CD14-positive monocyte (primary cell): Measurements from ENCODE around the gene SIGLEC12. TPM values are rescaled to one million over a fixed set of nuclear protein-coding genes. Genes with fewer than 3 reads are reported as not detected.
A peak's percentile ranks its signal among the peaks of the same experiment; 100 is the strongest.

Experiments used
- DNase-seq, 3 donors: peaks; one replicate each; pipeline ENCODE4 v3.0.0-alpha.2; 2011 to 2022
- H2AFZ ChIP-seq: 2 replicates; pipeline ENCODE4 v1.6.0; 2012; ENCODE audit warnings: mild to moderate bottlenecking, low read depth, low read length, inconsistent platforms; ENCODE audit not compliant: insufficient read depth, poor library complexity, severe bottlenecking
- H3K27ac ChIP-seq, 2 donors: 1 replicate in 1 of 2; 2 replicates in 1 of 2; pipeline ENCODE4 v1.5.1; 2012 to 2013; ENCODE audit warnings: low read length in 2 of 2, control low read depth in 1 of 2, inconsistent platforms in 1 of 2, low read depth in 1 of 2, mild to moderate bottlenecking in 1 of 2
- H3K27me3 ChIP-seq, 2 donors: one replicate each; pipeline versions ENCODE4 v1.6.0 to v1.6.1; 2011 to 2013; ENCODE audit warnings: low read length in 2 of 2; ENCODE audit not compliant: control insufficient read depth in 2 of 2, insufficient read depth in 2 of 2
- H3K36me3 ChIP-seq, 2 donors: replicated peaks in 1 of 2; 1 replicate in 1 of 2; 2 replicates in 1 of 2; pipeline versions ENCODE4 v1.5.1 to v1.6.1; 2012 to 2013; ENCODE audit warnings: low read length in 2 of 2, control low read depth in 1 of 2, inconsistent platforms in 1 of 2, mild to moderate bottlenecking in 1 of 2; ENCODE audit not compliant: insufficient read depth in 2 of 2, control insufficient read depth in 1 of 2
- H3K4me1 ChIP-seq, 2 donors: 1 replicate in 1 of 2; 2 replicates in 1 of 2; pipeline versions ENCODE4 v1.5.1 to v1.6.1; 2012 to 2013; ENCODE audit warnings: low read length in 2 of 2, control low read depth in 1 of 2, inconsistent platforms in 1 of 2, mild to moderate bottlenecking in 1 of 2, moderate library complexity in 1 of 2; ENCODE audit not compliant: insufficient read depth in 2 of 2, control insufficient read depth in 1 of 2
- H3K4me2 ChIP-seq: replicated peaks from 2 replicates; pipeline ENCODE3; 2012; ENCODE audit warnings: low read length, moderate library complexity, mild to moderate bottlenecking; ENCODE audit not compliant: poor library complexity, severe bottlenecking; ENCODE audit errors: extremely low read depth
- H3K4me3 ChIP-seq, 3 experiments: fragments of 200-600 bp in 1 of 3; sonication (generic) in 1 of 3; replicated peaks in 1 of 3; 1 replicate in 2 of 3; 2 replicates in 1 of 3; pipeline ENCODE4 v1.5.1; 2011 to 2013; ENCODE audit warnings: low read length in 3 of 3, mild to moderate bottlenecking in 3 of 3, control low read depth in 2 of 3, low read depth in 2 of 3, inconsistent platforms in 1 of 3, moderate library complexity in 1 of 3
- H3K79me2 ChIP-seq: 2 replicates; pipeline ENCODE4 v1.6.0; 2012; ENCODE audit warnings: mild to moderate bottlenecking, control low read depth, inconsistent platforms, low read length, moderate library complexity; ENCODE audit not compliant: insufficient read depth
- H3K9ac ChIP-seq: 2 replicates; pipeline ENCODE4 v1.6.0; 2017; ENCODE audit warnings: low read length, mild to moderate bottlenecking; ENCODE audit not compliant: insufficient read depth, poor library complexity, severe bottlenecking
- H3K9me3 ChIP-seq, 2 donors: replicated peaks in 1 of 2; 1 replicate in 1 of 2; 2 replicates in 1 of 2; pipeline versions ENCODE4 v1.5.1 to v1.6.1; 2012 to 2013; ENCODE audit warnings: low read length in 2 of 2, control low read depth in 1 of 2; ENCODE audit not compliant: control insufficient read depth in 1 of 2, insufficient read depth in 1 of 2
- H4K20me1 ChIP-seq: 2 replicates; pipeline ENCODE4 v1.6.0; 2012; ENCODE audit warnings: mild to moderate bottlenecking, low read length, control low read depth, moderate library complexity; ENCODE audit not compliant: insufficient read depth
- H3K27ac Mint-ChIP-seq, 7 donors: one replicate each; pipeline ENCODE4 v1.8.0; 2020; ENCODE audit warnings: mild to moderate bottlenecking in 7 of 7, mixed read lengths in 7 of 7, moderate library complexity in 6 of 7, inconsistent platforms in 2 of 7
- H3K27me3 Mint-ChIP-seq, 3 donors: one replicate each; pipeline ENCODE4 v1.8.0; 2021 to 2022; ENCODE audit warnings: low read depth in 3 of 3, mild to moderate bottlenecking in 3 of 3, mixed read lengths in 3 of 3, moderate library complexity in 3 of 3, inconsistent platforms in 1 of 3
- H3K36me3 Mint-ChIP-seq, 2 donors: one replicate each; pipeline ENCODE4 v1.8.0; 2020; ENCODE audit warnings: mixed read lengths in 2 of 2, inconsistent platforms in 1 of 2, mild to moderate bottlenecking in 1 of 2
- H3K4me1 Mint-ChIP-seq: one replicate; pipeline ENCODE4 v1.8.0; 2020; ENCODE audit warnings: mild to moderate bottlenecking, mixed read lengths
- H3K4me3 Mint-ChIP-seq, 2 donors: one replicate each; pipeline ENCODE4 v1.8.0; 2020; ENCODE audit warnings: mild to moderate bottlenecking in 2 of 2, mixed read lengths in 2 of 2, moderate library complexity in 1 of 2
- H3K9me3 Mint-ChIP-seq, 7 donors: one replicate each; pipeline ENCODE4 v1.8.0; 2020 to 2022; ENCODE audit warnings: mixed read lengths in 7 of 7, mild to moderate bottlenecking in 6 of 7, moderate library complexity in 6 of 7, inconsistent platforms in 2 of 7
- WGBS: methylation state at CpG from one replicate; pipeline ENCODE4 v1.1.5; 2013; ENCODE audit warnings: missing lambda C conversion rate; ENCODE audit not compliant: insufficient coverage; 5-methylcytosine and 5-hydroxymethylcytosine counted together
- intact Hi-C, 2 donors: fragments of 100-400 bp; cut with micrococcal nuclease; formaldehyde crosslinking; loops; one replicate each; pipeline versions ENCODE4 v1.15.0 to v1.15.1; 2023
- polyA plus RNA-seq, 3 donors: library from polyadenylated mRNA; depleted of rRNA in 1 of 3; unstranded in 2 of 3; stranded (reverse) in 1 of 3; fragments of 300-500 nt in 2 of 3; fragments of >200 nt in 1 of 3; fragmentation: Illumina TruSeq in 2 of 3; gene quantifications; 1 replicate in 2 of 3; 2 replicates in 1 of 3; pipeline ENCODE4 v1.2.3, GENCODE V29; 2012 to 2021
- TF ChIP-seq, protein P1 (sequence below): fragments of 200-600 bp; IDR thresholded peaks from one replicate; pipeline ENCODE4 v1.8.0; 2022; ENCODE audit warnings: antibody characterized with exemption, mild to moderate bottlenecking

Gene SIGLEC12
- polyA plus RNA-seq, 3 donors = 0.24 to 1.8 (median 1.3) TPM

DNA sequence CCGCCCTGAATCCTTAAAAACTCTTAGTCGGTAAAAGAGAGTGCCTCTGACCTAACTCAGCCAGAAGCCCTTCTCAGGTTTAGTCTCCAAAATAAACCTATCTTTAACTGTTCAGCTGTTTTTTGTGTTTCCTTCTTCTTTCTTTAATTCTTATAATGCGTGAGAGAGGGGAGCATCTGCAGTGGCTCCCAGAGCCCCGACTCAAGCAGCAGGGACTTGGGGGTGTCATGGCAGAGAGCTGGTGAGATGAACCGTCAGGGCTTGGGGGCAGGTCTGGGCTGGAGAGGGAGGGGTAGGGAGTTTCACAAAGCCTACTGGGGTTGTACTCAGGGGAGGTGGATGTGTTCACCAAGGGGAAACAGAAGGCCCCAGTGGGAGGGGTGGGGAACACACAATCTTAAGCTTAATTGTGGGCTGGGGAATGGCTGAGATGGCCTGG lies 46.6 kb upstream of the SIGLEC12 start:
- Histone ChIP-seq H3K4me2 (no peak overlapping the region), H3K4me3 (no peak overlapping the region), H3K9me3 (no peaks in the 10 kb centered on the region), H3K36me3 (no peaks in the 10 kb centered on the region), H4K20me1 (no peaks in the 10 kb centered on the region), H3K79me2 (no peaks in the 10 kb centered on the region), H3K27ac (no peak overlapping the region), H3K4me1 (peaks cover 60 to 70% of the 10 kb centered on the region in 2 donors), H2AFZ (no peak overlapping the region), H3K9ac (no peak overlapping the region), H3K27me3 (peaks cover 12 to 53% of the 10 kb centered on the region in 2 donors)
- Mint-ChIP-seq H3K27me3 (peaks cover 55 to 81% (median 64%) of the 10 kb centered on the region in 3 donors), H3K9me3 (peaks cover 0 to 3% (median 0%) of the 10 kb centered on the region in 7 donors), H3K36me3 (peaks cover 0 to 17% of the 10 kb centered on the region in 2 donors), H3K4me1 (peaks cover 76% of the 10 kb centered on the region), H3K27ac (no peak overlapping the region), H3K4me3 (peak overlapping the region in 1 of 2 donors; percentile 59)
- intact Hi-C loops = no loop called here
- WGBS = 82% methylated on average over 2 of the region's 5 CpGs
- no peak for DNase-seq
- TF ChIP-seq, protein P1, sequence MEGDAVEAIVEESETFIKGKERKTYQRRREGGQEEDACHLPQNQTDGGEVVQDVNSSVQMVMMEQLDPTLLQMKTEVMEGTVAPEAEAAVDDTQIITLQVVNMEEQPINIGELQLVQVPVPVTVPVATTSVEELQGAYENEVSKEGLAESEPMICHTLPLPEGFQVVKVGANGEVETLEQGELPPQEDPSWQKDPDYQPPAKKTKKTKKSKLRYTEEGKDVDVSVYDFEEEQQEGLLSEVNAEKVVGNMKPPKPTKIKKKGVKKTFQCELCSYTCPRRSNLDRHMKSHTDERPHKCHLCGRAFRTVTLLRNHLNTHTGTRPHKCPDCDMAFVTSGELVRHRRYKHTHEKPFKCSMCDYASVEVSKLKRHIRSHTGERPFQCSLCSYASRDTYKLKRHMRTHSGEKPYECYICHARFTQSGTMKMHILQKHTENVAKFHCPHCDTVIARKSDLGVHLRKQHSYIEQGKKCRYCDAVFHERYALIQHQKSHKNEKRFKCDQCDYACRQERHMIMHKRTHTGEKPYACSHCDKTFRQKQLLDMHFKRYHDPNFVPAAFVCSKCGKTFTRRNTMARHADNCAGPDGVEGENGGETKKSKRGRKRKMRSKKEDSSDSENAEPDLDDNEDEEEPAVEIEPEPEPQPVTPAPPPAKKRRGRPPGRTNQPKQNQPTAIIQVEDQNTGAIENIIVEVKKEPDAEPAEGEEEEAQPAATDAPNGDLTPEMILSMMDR = no peak

DNA sequence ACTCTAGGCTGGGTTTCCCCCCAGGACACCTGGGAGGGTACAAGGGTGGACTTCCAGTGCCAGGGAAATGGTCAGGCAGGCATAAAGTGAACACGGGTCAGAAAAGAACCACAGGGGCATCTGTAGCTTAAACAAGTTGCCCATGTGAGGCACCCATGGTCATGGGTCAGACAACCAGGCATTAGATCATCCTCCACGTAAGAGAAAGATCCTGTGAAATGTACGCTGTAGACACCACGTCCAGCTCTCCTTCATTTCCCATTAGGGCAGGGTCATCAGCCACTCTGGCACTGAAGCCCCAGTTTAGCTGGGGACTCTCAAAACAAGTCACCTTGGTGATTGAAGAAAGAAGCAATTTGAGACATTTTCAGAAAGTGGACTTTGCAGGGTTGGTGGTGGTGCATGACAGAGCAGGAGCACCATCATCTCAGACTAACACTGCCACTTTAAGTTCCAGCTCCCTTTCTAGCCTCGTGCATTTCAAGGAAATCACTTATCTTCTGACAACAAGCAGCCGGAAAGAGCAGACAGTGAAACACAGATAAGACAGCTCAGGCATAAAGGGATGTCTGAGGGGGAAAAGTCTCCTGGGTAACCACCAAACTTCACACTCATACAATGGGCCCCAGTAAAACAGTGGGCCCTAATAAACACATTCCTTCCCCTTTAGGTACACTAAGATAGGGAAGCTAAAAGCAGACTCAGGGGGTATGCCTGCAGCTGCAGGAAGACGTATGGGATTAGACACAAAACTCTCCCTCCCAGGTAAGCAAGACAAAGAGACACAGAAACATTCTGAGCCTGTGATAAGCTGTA lies 46.0 kb upstream of the SIGLEC12 start:
- Histone ChIP-seq H2AFZ (no peak overlapping the region), H4K20me1 (no peaks in the 10 kb centered on the region), H3K9me3 (no peaks in the 10 kb centered on the region), H3K27ac (no peak overlapping the region), H3K4me1 (peaks cover 56 to 63% of the 10 kb centered on the region in 2 donors), H3K4me3 (no peak overlapping the region), H3K79me2 (no peaks in the 10 kb centered on the region), H3K9ac (no peak overlapping the region), H3K4me2 (no peak overlapping the region), H3K36me3 (no peaks in the 10 kb centered on the region), H3K27me3 (peaks cover 12 to 58% of the 10 kb centered on the region in 2 donors)
- peaks cover 0 to 17% of the 10 kb centered on the region in 2 donors for H3K36me3 Mint-ChIP-seq
- H3K9me3 Mint-ChIP-seq = peaks cover 0 to 4% (median 2%) of the 10 kb centered on the region in 7 donors
- no peak for DNase-seq
- H3K4me3 Mint-ChIP-seq = peak overlapping the region in 1 of 2 donors; percentile 59
- TF ChIP-seq, protein P1 = no peak
- H3K27me3 Mint-ChIP-seq = peaks cover 60 to 81% (median 64%) of the 10 kb centered on the region in 3 donors
- intact Hi-C loops = no loop called here
- no peak overlapping the region for H3K27ac Mint-ChIP-seq
- H3K4me1 Mint-ChIP-seq = peaks cover 69% of the 10 kb centered on the region
- 14% methylated on average over 3 of the region's 7 CpGs for WGBS
